ENCODE data around the gene IQCH. TPM values are rescaled to one million over a fixed set of nuclear protein-coding genes. Genes with fewer than 3 reads are reported as not detected.

Gene IQCH
- total RNA-seq, 1 experiment from 2014 or later, result 1.9 TPM

DNA sequence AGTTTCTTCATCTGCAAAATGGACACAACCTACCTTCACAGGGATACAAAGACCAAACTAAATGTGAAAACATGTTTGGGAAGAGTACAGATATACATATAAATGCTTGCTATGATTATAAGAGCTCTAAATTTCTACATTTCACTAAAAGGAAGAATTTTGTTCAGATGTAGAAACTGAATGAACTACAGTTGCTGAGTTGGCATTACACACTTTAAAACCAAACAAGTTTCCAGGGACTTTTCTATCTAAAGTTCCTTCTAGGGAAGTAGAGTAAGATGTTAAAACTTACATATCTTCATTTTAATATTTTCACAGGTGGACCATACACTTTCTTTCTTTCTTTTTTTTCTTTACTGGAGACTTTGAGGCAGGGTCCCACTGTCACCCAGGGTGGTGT lies 4.8 kb upstream of the IQCH start:
- DNase-seq (ENCODE audit: low spot score) (no peak), ATAC-seq (no peak)
- ChIA-PET POLR2A (no interaction called here), CTCF (no interaction called here)
- Mint-ChIP-seq H3K36me3 (peaks cover 33% of the 10 kb centered on the region), H3K9me3 (peaks cover 17% of the 10 kb centered on the region), H3K27me3 (ENCODE audit: low read depth) (peaks cover 2% of the 10 kb centered on the region), H3K4me3 (no peak overlapping the region), H3K27ac (no peak overlapping the region), H3K4me1 (peaks cover 5% of the 10 kb centered on the region; the same call in 1 of the 2 replicates)
- TF ChIP-seq, protein P1, sequence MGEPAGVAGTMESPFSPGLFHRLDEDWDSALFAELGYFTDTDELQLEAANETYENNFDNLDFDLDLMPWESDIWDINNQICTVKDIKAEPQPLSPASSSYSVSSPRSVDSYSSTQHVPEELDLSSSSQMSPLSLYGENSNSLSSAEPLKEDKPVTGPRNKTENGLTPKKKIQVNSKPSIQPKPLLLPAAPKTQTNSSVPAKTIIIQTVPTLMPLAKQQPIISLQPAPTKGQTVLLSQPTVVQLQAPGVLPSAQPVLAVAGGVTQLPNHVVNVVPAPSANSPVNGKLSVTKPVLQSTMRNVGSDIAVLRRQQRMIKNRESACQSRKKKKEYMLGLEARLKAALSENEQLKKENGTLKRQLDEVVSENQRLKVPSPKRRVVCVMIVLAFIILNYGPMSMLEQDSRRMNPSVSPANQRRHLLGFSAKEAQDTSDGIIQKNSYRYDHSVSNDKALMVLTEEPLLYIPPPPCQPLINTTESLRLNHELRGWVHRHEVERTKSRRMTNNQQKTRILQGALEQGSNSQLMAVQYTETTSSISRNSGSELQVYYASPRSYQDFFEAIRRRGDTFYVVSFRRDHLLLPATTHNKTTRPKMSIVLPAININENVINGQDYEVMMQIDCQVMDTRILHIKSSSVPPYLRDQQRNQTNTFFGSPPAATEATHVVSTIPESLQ (CRISPR knock-in tag; IDR thresholded peaks at IDR 0.05), result no peak
- TF ChIP-seq NFYB (CRISPR knock-in tag; conservative IDR thresholded peaks at IDR 0.05; ENCODE audit: low read depth) (no peak), ETV6 (CRISPR knock-in tag; IDR thresholded peaks at IDR 0.05) (no peak), SMAD4 (CRISPR knock-in tag; IDR thresholded peaks at IDR 0.05) (no peak), ZNF232 (CRISPR knock-in tag; IDR thresholded peaks at IDR 0.05) (no peak), ZNF423 (CRISPR knock-in tag; IDR thresholded peaks at IDR 0.05) (no peak), SP1 (CRISPR knock-in tag; conservative IDR thresholded peaks at IDR 0.05) (no peak)
- TF ChIP-seq, protein P2, sequence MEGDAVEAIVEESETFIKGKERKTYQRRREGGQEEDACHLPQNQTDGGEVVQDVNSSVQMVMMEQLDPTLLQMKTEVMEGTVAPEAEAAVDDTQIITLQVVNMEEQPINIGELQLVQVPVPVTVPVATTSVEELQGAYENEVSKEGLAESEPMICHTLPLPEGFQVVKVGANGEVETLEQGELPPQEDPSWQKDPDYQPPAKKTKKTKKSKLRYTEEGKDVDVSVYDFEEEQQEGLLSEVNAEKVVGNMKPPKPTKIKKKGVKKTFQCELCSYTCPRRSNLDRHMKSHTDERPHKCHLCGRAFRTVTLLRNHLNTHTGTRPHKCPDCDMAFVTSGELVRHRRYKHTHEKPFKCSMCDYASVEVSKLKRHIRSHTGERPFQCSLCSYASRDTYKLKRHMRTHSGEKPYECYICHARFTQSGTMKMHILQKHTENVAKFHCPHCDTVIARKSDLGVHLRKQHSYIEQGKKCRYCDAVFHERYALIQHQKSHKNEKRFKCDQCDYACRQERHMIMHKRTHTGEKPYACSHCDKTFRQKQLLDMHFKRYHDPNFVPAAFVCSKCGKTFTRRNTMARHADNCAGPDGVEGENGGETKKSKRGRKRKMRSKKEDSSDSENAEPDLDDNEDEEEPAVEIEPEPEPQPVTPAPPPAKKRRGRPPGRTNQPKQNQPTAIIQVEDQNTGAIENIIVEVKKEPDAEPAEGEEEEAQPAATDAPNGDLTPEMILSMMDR (IDR thresholded peaks at IDR 0.05), result no peak
- TF ChIP-seq, protein P3, sequence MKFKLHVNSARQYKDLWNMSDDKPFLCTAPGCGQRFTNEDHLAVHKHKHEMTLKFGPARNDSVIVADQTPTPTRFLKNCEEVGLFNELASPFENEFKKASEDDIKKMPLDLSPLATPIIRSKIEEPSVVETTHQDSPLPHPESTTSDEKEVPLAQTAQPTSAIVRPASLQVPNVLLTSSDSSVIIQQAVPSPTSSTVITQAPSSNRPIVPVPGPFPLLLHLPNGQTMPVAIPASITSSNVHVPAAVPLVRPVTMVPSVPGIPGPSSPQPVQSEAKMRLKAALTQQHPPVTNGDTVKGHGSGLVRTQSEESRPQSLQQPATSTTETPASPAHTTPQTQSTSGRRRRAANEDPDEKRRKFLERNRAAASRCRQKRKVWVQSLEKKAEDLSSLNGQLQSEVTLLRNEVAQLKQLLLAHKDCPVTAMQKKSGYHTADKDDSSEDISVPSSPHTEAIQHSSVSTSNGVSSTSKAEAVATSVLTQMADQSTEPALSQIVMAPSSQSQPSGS (CRISPR knock-in tag; IDR thresholded peaks at IDR 0.05; ENCODE audit: borderline replicate concordance, low read depth), result no peak
- TF ChIP-seq, protein P4, sequence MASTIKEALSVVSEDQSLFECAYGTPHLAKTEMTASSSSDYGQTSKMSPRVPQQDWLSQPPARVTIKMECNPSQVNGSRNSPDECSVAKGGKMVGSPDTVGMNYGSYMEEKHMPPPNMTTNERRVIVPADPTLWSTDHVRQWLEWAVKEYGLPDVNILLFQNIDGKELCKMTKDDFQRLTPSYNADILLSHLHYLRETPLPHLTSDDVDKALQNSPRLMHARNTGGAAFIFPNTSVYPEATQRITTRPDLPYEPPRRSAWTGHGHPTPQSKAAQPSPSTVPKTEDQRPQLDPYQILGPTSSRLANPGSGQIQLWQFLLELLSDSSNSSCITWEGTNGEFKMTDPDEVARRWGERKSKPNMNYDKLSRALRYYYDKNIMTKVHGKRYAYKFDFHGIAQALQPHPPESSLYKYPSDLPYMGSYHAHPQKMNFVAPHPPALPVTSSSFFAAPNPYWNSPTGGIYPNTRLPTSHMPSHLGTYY (CRISPR knock-in tag; IDR thresholded peaks at IDR 0.05), result no peak
- TF ChIP-seq, protein P5, sequence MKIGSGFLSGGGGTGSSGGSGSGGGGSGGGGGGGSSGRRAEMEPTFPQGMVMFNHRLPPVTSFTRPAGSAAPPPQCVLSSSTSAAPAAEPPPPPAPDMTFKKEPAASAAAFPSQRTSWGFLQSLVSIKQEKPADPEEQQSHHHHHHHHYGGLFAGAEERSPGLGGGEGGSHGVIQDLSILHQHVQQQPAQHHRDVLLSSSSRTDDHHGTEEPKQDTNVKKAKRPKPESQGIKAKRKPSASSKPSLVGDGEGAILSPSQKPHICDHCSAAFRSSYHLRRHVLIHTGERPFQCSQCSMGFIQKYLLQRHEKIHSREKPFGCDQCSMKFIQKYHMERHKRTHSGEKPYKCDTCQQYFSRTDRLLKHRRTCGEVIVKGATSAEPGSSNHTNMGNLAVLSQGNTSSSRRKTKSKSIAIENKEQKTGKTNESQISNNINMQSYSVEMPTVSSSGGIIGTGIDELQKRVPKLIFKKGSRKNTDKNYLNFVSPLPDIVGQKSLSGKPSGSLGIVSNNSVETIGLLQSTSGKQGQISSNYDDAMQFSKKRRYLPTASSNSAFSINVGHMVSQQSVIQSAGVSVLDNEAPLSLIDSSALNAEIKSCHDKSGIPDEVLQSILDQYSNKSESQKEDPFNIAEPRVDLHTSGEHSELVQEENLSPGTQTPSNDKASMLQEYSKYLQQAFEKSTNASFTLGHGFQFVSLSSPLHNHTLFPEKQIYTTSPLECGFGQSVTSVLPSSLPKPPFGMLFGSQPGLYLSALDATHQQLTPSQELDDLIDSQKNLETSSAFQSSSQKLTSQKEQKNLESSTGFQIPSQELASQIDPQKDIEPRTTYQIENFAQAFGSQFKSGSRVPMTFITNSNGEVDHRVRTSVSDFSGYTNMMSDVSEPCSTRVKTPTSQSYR (CRISPR knock-in tag; IDR thresholded peaks at IDR 0.05), result no peak
- TF ChIP-seq, protein P6, sequence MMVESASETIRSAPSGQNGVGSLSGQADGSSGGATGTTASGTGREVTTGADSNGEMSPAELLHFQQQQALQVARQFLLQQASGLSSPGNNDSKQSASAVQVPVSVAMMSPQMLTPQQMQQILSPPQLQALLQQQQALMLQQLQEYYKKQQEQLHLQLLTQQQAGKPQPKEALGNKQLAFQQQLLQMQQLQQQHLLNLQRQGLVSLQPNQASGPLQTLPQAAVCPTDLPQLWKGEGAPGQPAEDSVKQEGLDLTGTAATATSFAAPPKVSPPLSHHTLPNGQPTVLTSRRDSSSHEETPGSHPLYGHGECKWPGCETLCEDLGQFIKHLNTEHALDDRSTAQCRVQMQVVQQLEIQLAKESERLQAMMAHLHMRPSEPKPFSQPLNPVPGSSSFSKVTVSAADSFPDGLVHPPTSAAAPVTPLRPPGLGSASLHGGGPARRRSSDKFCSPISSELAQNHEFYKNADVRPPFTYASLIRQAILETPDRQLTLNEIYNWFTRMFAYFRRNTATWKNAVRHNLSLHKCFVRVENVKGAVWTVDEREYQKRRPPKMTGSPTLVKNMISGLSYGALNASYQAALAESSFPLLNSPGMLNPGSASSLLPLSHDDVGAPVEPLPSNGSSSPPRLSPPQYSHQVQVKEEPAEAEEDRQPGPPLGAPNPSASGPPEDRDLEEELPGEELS (CRISPR knock-in tag; IDR thresholded peaks at IDR 0.05), result no peak
- TF ChIP-seq, protein P7, sequence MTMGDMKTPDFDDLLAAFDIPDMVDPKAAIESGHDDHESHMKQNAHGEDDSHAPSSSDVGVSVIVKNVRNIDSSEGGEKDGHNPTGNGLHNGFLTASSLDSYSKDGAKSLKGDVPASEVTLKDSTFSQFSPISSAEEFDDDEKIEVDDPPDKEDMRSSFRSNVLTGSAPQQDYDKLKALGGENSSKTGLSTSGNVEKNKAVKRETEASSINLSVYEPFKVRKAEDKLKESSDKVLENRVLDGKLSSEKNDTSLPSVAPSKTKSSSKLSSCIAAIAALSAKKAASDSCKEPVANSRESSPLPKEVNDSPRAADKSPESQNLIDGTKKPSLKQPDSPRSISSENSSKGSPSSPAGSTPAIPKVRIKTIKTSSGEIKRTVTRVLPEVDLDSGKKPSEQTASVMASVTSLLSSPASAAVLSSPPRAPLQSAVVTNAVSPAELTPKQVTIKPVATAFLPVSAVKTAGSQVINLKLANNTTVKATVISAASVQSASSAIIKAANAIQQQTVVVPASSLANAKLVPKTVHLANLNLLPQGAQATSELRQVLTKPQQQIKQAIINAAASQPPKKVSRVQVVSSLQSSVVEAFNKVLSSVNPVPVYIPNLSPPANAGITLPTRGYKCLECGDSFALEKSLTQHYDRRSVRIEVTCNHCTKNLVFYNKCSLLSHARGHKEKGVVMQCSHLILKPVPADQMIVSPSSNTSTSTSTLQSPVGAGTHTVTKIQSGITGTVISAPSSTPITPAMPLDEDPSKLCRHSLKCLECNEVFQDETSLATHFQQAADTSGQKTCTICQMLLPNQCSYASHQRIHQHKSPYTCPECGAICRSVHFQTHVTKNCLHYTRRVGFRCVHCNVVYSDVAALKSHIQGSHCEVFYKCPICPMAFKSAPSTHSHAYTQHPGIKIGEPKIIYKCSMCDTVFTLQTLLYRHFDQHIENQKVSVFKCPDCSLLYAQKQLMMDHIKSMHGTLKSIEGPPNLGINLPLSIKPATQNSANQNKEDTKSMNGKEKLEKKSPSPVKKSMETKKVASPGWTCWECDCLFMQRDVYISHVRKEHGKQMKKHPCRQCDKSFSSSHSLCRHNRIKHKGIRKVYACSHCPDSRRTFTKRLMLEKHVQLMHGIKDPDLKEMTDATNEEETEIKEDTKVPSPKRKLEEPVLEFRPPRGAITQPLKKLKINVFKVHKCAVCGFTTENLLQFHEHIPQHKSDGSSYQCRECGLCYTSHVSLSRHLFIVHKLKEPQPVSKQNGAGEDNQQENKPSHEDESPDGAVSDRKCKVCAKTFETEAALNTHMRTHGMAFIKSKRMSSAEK (CRISPR knock-in tag; IDR thresholded peaks at IDR 0.05; ENCODE audit: borderline replicate concordance), result no peak
- TF ChIP-seq, protein P8, sequence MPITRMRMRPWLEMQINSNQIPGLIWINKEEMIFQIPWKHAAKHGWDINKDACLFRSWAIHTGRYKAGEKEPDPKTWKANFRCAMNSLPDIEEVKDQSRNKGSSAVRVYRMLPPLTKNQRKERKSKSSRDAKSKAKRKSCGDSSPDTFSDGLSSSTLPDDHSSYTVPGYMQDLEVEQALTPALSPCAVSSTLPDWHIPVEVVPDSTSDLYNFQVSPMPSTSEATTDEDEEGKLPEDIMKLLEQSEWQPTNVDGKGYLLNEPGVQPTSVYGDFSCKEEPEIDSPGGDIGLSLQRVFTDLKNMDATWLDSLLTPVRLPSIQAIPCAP (CRISPR knock-in tag; IDR thresholded peaks at IDR 0.05), result no peak
- TF ChIP-seq, protein P9, sequence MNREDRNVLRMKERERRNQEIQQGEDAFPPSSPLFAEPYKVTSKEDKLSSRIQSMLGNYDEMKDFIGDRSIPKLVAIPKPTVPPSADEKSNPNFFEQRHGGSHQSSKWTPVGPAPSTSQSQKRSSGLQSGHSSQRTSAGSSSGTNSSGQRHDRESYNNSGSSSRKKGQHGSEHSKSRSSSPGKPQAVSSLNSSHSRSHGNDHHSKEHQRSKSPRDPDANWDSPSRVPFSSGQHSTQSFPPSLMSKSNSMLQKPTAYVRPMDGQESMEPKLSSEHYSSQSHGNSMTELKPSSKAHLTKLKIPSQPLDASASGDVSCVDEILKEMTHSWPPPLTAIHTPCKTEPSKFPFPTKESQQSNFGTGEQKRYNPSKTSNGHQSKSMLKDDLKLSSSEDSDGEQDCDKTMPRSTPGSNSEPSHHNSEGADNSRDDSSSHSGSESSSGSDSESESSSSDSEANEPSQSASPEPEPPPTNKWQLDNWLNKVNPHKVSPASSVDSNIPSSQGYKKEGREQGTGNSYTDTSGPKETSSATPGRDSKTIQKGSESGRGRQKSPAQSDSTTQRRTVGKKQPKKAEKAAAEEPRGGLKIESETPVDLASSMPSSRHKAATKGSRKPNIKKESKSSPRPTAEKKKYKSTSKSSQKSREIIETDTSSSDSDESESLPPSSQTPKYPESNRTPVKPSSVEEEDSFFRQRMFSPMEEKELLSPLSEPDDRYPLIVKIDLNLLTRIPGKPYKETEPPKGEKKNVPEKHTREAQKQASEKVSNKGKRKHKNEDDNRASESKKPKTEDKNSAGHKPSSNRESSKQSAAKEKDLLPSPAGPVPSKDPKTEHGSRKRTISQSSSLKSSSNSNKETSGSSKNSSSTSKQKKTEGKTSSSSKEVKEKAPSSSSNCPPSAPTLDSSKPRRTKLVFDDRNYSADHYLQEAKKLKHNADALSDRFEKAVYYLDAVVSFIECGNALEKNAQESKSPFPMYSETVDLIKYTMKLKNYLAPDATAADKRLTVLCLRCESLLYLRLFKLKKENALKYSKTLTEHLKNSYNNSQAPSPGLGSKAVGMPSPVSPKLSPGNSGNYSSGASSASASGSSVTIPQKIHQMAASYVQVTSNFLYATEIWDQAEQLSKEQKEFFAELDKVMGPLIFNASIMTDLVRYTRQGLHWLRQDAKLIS (CRISPR knock-in tag; IDR thresholded peaks at IDR 0.05; ENCODE audit: borderline replicate concordance), result no peak
